HepG2 (cell line): ENCODE measurements around the gene SCP2. TPM values are rescaled to one million over a fixed set of nuclear protein-coding genes. Genes with fewer than 3 reads are reported as not detected.

Source experiments
- GATAD1 ChIP-seq: IDR thresholded peaks from 2 replicates; pipeline ENCODE4 v1.6.1; 2016; ENCODE audit warnings: missing genetic modification reagents, missing compliant biosample characterization
- MAFF ChIP-seq: IDR thresholded peaks from 2 replicates; pipeline ENCODE4 v1.6.1; 2011; ENCODE audit warnings: low read depth, low read length, improper control_type of control experiment
- POLR2A ChIP-seq, 2 experiments: IDR thresholded peaks; 2 replicates each; pipeline ENCODE4 v1.6.1; 2011; ENCODE audit warnings: low read depth in 2 of 2, low read length in 2 of 2, mild to moderate bottlenecking in 1 of 2, moderate library complexity in 1 of 2; ENCODE audit not compliant: insufficient read depth in 1 of 2
- RARA ChIP-seq: IDR thresholded peaks from 2 replicates; pipeline ENCODE4 v1.6.1; 2016; ENCODE audit warnings: missing genetic modification reagents, missing compliant biosample characterization
- RXRB ChIP-seq: IDR thresholded peaks from 2 replicates; pipeline ENCODE4 v1.6.1; 2016; ENCODE audit warnings: borderline replicate concordance, missing genetic modification reagents, missing compliant biosample characterization
- ZNF709 ChIP-seq: sonication (generic); formaldehyde crosslinking; IDR thresholded peaks from 2 replicates; pipeline ENCODE4 v1.5.0; 2020; ENCODE audit warnings: mild to moderate bottlenecking, missing genetic modification reagents
- polyA plus RNA-seq, 8 experiments: library from polyadenylated mRNA; depleted of rRNA in 3 of 8; stranded (reverse) in 7 of 8; unstranded in 1 of 8; fragments of >200 nt; fragmentation: Illumina TruSeq in 4 of 8; extraction: Trizol in 4 of 8; gene quantifications; 2 replicates each; pipeline versions ENCODE4 v1.2.1 to v1.2.3, GENCODE V29; 2011 to 2016; ENCODE audit warnings: low read depth in 4 of 8, missing spikeins in 1 of 8, mixed read lengths in 1 of 8; ENCODE audit not compliant: insufficient read depth in 1 of 8
- total RNA-seq, 5 experiments: library from RNA; depleted of rRNA; stranded (reverse); fragments of >200 nt; fragmentation: Illumina TruSeq; extraction: Trizol; gene quantifications; 2 replicates each; pipeline ENCODE4 v1.2.3, GENCODE V29; 2016; ENCODE audit warnings: low read depth in 1 of 5
- TF ChIP-seq, protein P1 (sequence below): sonication (generic); formaldehyde crosslinking; IDR thresholded peaks from 2 replicates; pipeline ENCODE4 v1.5.0; 2020; ENCODE audit warnings: mild to moderate bottlenecking, missing genetic modification reagents, borderline replicate concordance
- TF ChIP-seq, protein P2 (sequence below): sonication (generic); formaldehyde crosslinking; IDR thresholded peaks from 2 replicates; pipeline ENCODE4 v1.5.0; 2020; ENCODE audit warnings: missing genetic modification reagents
- TF ChIP-seq, protein P3 (sequence below): sonication (generic); formaldehyde crosslinking; IDR thresholded peaks from 2 replicates; pipeline ENCODE4 v1.5.1; 2020; ENCODE audit warnings: mild to moderate bottlenecking, missing genetic modification reagents, borderline replicate concordance
- TF ChIP-seq, protein P4 (sequence below): sonication (generic); formaldehyde crosslinking; IDR thresholded peaks from 2 replicates; pipeline ENCODE4 v1.5.1; 2020; ENCODE audit warnings: missing genetic modification reagents, mild to moderate bottlenecking, borderline replicate concordance

Gene SCP2
- total and polyA plus RNA-seq, 2 of the 13 experiments (the other 11 are each of a cell fraction or from before 2014, with no cell fraction given): 59.0 to 133 TPM

DNA sequence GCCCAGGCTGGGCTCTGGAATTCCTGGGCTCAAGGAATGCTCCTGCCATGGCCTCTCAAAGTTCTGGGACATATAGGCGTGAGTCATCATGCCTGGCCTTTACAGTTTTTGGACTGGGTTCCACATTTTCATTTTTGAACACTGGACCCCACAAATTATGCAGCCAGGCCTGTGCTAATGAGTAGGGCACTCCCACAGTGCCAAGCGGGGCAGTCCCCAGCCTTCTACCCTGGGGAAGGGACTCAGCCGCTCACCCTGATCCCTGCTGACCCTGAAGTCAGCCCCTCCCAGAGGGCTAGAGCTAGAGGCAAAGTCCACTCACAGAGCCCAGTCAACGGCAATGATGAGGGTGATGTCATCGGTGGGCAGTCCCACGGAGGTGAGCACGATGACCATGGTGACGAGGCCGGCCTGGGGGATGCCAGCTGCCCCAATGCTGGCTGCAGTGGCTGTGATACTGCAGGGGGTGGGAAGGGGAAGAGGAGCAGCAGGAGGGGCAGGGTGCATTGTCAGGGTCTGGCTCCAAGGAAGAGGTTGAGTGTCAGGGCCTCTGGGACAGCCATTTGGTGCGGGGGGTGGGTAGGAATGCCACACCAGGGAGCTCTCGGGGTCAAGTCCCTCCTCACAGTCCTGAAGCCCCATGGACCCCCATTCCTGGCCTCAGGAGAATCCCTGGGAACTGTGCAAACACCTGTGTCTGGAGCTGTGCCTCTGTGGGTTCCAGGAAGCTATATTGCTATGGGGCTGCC lies 162.6 kb downstream of the SCP2 start (continued):
- TF ChIP-seq, protein P1, sequence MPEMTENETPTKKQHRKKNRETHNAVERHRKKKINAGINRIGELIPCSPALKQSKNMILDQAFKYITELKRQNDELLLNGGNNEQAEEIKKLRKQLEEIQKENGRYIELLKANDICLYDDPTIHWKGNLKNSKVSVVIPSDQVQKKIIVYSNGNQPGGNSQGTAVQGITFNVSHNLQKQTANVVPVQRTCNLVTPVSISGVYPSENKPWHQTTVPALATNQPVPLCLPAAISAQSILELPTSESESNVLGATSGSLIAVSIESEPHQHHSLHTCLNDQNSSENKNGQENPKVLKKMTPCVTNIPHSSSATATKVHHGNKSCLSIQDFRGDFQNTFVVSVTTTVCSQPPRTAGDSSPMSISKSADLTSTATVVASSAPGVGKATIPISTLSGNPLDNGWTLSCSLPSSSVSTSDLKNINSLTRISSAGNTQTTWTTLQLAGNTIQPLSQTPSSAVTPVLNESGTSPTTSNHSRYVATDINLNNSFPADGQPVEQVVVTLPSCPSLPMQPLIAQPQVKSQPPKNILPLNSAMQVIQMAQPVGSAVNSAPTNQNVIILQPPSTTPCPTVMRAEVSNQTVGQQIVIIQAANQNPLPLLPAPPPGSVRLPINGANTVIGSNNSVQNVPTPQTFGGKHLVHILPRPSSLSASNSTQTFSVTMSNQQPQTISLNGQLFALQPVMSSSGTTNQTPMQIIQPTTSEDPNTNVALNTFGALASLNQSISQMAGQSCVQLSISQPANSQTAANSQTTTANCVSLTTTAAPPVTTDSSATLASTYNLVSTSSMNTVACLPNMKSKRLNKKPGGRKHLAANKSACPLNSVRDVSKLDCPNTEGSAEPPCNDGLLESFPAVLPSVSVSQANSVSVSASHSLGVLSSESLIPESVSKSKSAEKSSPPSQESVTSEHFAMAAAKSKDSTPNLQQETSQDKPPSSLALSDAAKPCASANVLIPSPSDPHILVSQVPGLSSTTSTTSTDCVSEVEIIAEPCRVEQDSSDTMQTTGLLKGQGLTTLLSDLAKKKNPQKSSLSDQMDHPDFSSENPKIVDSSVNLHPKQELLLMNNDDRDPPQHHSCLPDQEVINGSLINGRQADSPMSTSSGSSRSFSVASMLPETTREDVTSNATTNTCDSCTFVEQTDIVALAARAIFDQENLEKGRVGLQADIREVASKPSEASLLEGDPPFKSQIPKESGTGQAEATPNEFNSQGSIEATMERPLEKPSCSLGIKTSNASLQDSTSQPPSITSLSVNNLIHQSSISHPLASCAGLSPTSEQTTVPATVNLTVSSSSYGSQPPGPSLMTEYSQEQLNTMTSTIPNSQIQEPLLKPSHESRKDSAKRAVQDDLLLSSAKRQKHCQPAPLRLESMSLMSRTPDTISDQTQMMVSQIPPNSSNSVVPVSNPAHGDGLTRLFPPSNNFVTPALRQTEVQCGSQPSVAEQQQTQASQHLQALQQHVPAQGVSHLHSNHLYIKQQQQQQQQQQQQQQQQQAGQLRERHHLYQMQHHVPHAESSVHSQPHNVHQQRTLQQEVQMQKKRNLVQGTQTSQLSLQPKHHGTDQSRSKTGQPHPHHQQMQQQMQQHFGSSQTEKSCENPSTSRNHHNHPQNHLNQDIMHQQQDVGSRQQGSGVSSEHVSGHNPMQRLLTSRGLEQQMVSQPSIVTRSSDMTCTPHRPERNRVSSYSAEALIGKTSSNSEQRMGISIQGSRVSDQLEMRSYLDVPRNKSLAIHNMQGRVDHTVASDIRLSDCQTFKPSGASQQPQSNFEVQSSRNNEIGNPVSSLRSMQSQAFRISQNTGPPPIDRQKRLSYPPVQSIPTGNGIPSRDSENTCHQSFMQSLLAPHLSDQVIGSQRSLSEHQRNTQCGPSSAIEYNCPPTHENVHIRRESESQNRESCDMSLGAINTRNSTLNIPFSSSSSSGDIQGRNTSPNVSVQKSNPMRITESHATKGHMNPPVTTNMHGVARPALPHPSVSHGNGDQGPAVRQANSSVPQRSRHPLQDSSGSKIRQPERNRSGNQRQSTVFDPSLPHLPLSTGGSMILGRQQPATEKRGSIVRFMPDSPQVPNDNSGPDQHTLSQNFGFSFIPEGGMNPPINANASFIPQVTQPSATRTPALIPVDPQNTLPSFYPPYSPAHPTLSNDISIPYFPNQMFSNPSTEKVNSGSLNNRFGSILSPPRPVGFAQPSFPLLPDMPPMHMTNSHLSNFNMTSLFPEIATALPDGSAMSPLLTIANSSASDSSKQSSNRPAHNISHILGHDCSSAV: no peak
- TF ChIP-seq MAFF (no peak), ZNF709 (CRISPR knock-in tag) (no peak), POLR2A (IDR thresholded peaks at IDR 0.05; ENCODE audit: insufficient read depth in 1 of 2, low read depth in 2 of 2, low read length in 2 of 2) (no peak), RXRB (CRISPR knock-in tag) (peak; percentile 82), RARA (CRISPR knock-in tag) (peak; percentile 77), GATAD1 (0 out of 2 replicates have a peak, but pooled peaks have one; percentile 41)
- TF ChIP-seq, protein P2, sequence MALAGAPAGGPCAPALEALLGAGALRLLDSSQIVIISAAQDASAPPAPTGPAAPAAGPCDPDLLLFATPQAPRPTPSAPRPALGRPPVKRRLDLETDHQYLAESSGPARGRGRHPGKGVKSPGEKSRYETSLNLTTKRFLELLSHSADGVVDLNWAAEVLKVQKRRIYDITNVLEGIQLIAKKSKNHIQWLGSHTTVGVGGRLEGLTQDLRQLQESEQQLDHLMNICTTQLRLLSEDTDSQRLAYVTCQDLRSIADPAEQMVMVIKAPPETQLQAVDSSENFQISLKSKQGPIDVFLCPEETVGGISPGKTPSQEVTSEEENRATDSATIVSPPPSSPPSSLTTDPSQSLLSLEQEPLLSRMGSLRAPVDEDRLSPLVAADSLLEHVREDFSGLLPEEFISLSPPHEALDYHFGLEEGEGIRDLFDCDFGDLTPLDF (CRISPR knock-in tag): no peak
- TF ChIP-seq, protein P3, sequence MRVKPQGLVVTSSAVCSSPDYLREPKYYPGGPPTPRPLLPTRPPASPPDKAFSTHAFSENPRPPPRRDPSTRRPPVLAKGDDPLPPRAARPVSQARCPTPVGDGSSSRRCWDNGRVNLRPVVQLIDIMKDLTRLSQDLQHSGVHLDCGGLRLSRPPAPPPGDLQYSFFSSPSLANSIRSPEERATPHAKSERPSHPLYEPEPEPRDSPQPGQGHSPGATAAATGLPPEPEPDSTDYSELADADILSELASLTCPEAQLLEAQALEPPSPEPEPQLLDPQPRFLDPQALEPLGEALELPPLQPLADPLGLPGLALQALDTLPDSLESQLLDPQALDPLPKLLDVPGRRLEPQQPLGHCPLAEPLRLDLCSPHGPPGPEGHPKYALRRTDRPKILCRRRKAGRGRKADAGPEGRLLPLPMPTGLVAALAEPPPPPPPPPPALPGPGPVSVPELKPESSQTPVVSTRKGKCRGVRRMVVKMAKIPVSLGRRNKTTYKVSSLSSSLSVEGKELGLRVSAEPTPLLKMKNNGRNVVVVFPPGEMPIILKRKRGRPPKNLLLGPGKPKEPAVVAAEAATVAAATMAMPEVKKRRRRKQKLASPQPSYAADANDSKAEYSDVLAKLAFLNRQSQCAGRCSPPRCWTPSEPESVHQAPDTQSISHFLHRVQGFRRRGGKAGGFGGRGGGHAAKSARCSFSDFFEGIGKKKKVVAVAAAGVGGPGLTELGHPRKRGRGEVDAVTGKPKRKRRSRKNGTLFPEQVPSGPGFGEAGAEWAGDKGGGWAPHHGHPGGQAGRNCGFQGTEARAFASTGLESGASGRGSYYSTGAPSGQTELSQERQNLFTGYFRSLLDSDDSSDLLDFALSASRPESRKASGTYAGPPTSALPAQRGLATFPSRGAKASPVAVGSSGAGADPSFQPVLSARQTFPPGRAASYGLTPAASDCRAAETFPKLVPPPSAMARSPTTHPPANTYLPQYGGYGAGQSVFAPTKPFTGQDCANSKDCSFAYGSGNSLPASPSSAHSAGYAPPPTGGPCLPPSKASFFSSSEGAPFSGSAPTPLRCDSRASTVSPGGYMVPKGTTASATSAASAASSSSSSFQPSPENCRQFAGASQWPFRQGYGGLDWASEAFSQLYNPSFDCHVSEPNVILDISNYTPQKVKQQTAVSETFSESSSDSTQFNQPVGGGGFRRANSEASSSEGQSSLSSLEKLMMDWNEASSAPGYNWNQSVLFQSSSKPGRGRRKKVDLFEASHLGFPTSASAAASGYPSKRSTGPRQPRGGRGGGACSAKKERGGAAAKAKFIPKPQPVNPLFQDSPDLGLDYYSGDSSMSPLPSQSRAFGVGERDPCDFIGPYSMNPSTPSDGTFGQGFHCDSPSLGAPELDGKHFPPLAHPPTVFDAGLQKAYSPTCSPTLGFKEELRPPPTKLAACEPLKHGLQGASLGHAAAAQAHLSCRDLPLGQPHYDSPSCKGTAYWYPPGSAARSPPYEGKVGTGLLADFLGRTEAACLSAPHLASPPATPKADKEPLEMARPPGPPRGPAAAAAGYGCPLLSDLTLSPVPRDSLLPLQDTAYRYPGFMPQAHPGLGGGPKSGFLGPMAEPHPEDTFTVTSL (CRISPR knock-in tag): 0 out of 2 replicates have a peak, but pooled peaks have one; percentile 19
- TF ChIP-seq, protein P4, sequence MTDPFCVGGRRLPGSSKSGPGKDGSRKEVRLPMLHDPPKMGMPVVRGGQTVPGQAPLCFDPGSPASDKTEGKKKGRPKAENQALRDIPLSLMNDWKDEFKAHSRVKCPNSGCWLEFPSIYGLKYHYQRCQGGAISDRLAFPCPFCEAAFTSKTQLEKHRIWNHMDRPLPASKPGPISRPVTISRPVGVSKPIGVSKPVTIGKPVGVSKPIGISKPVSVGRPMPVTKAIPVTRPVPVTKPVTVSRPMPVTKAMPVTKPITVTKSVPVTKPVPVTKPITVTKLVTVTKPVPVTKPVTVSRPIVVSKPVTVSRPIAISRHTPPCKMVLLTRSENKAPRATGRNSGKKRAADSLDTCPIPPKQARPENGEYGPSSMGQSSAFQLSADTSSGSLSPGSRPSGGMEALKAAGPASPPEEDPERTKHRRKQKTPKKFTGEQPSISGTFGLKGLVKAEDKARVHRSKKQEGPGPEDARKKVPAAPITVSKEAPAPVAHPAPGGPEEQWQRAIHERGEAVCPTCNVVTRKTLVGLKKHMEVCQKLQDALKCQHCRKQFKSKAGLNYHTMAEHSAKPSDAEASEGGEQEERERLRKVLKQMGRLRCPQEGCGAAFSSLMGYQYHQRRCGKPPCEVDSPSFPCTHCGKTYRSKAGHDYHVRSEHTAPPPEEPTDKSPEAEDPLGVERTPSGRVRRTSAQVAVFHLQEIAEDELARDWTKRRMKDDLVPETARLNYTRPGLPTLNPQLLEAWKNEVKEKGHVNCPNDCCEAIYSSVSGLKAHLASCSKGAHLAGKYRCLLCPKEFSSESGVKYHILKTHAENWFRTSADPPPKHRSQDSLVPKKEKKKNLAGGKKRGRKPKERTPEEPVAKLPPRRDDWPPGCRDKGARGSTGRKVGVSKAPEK: 0 out of 2 replicates have a peak, but pooled peaks have one; percentile 65
